NT2/D1 (cell line): ENCODE results near the gene SLC16A6.

Experiments used
- DNase-seq: peaks from one replicate; pipeline ENCODE4 v3.0.0-alpha.2; 2011; ENCODE audit warnings: low read depth, low spot score
- H3K27me3 ChIP-seq: 2 replicates; pipeline ENCODE4 v1.6.0; 2011; ENCODE audit warnings: mild to moderate bottlenecking; ENCODE audit not compliant: insufficient read length, insufficient read depth
- H3K36me3 ChIP-seq: 2 replicates; pipeline ENCODE4 v1.6.1; 2011; ENCODE audit warnings: mild to moderate bottlenecking, low read length, mixed read lengths; ENCODE audit not compliant: insufficient read depth, insufficient read length
- H3K4me1 ChIP-seq: 2 replicates; pipeline ENCODE4 v1.5.1; 2011; ENCODE audit not compliant: insufficient read depth, insufficient read length
- H3K4me3 ChIP-seq: 2 replicates; pipeline ENCODE4 v1.5.1; 2011; ENCODE audit warnings: low read depth; ENCODE audit not compliant: insufficient read length
- H3K9ac ChIP-seq: 2 replicates; pipeline ENCODE4 v1.6.0; 2011; ENCODE audit warnings: low read depth; ENCODE audit not compliant: insufficient read length
- H3K9me3 ChIP-seq: 2 replicates; pipeline ENCODE4 v1.5.1; 2011; ENCODE audit warnings: mild to moderate bottlenecking, low read length; ENCODE audit not compliant: insufficient read depth
- SUZ12 ChIP-seq: IDR thresholded peaks from 2 replicates; pipeline ENCODE4 v1.6.1; 2011; ENCODE audit not compliant: insufficient read length, insufficient read depth; ENCODE audit errors: extremely low read depth
- YY1 ChIP-seq: IDR thresholded peaks from 2 replicates; pipeline ENCODE4 v1.6.1; 2011; ENCODE audit not compliant: insufficient read length, insufficient read depth
- ZNF274 ChIP-seq: IDR thresholded peaks from 2 replicates; pipeline ENCODE4 v1.6.1; 2011; ENCODE audit warnings: mild to moderate bottlenecking, low read depth, low read length

The SLC16A6 gene

GRCh38 chr17:68307443-68307842, 16.5 kb upstream of the SLC16A6 start:
- peaks cover 3% of the 10 kb centered on the region for H3K4me1 ChIP-seq
- no peak overlapping the region for H3K9ac ChIP-seq
- peaks cover 4% of the 10 kb centered on the region for H3K36me3 ChIP-seq
- no peak overlapping the region for H3K4me3 ChIP-seq
- H3K27me3 ChIP-seq, result no peaks in the 10 kb centered on the region
- no peak for TF ChIP-seq ZNF274
- no peak for TF ChIP-seq YY1
- no peak for TF ChIP-seq SUZ12
- H3K9me3 ChIP-seq, result no peaks in the 10 kb centered on the region; the same call in 1 of the 2 replicates
- DNase-seq, result no peak

GRCh38 chr17:68306819-68307218, 15.9 kb upstream of the SLC16A6 start:
- no peaks in the 10 kb centered on the region for H3K27me3 ChIP-seq
- peaks cover 4% of the 10 kb centered on the region for H3K4me1 ChIP-seq
- no peak overlapping the region for H3K9ac ChIP-seq
- H3K36me3 ChIP-seq, result peaks cover 4% of the 10 kb centered on the region
- H3K9me3 ChIP-seq, result no peaks in the 10 kb centered on the region; the same call in 1 of the 2 replicates
- TF ChIP-seq YY1 (no peak), ZNF274 (peak; percentile 39; the same call in 1 of the 2 replicates)
- no peak overlapping the region for H3K4me3 ChIP-seq
- no peak for DNase-seq

GRCh38 chr17:68305142-68305541, 14.2 kb upstream of the SLC16A6 start:
- TF ChIP-seq SUZ12, result no peak
- TF ChIP-seq YY1, result no peak
- no peak for TF ChIP-seq ZNF274
- Histone ChIP-seq H3K4me3 (no peak overlapping the region), H3K36me3 (peaks cover 4% of the 10 kb centered on the region), H3K4me1 (peaks cover 4% of the 10 kb centered on the region), H3K9ac (no peak overlapping the region), H3K27me3 (no peaks in the 10 kb centered on the region), H3K9me3 (no peaks in the 10 kb centered on the region; the same call in 1 of the 2 replicates)
- DNase-seq, result no peak

DNA sequence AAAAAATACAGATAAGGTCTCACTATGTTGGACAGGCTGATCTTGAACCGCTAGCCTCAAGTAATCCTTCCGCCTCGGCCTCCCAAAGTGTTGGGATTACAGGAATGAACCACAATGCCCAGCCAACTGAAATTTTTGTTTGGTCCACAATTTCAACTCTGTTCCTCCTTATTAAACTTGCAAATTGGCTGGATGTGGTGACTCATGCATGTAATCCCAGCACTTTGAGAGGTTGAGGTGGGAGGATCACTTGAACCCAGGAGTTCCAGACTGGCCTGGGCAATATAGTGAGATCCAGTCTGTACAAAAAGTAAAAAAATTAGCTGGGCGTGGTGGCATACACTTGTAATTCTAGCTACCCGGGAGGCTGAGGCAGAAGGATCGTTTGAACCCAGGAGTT, 13.8 kb upstream of the SLC16A6 start:
- H3K36me3 ChIP-seq, result peaks cover 4% of the 10 kb centered on the region
- H3K4me1 ChIP-seq, result peaks cover 4% of the 10 kb centered on the region
- no peaks in the 10 kb centered on the region for H3K27me3 ChIP-seq
- no peak overlapping the region for H3K9ac ChIP-seq
- TF ChIP-seq ZNF274 (no peak), YY1 (no peak), SUZ12 (no peak)
- no peak for DNase-seq
- no peaks in the 10 kb centered on the region; the same call in 1 of the 2 replicates for H3K9me3 ChIP-seq
- H3K4me3 ChIP-seq, result no peak overlapping the region

DNA sequence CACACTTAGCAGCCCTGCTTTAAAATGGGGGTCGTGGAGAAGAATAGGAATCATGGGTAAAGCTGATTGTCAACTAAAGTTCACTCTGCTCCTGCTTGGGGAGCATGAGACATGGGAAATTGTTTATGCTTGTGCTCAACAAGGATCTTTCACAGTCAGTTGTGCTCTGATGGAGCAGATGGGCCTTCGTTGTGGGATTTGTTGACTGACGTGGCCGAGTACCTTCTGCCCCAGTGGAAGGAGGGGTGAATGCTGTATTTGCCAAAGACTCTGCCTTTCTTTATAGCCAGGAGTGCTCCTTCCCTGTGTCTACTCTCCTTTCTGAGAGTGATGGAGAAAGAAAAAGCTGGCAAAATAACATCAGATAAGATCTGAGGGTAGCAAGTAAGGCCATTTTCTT, 11.7 kb upstream of the SLC16A6 start:
- H3K36me3 ChIP-seq, result peaks cover 4% of the 10 kb centered on the region
- H3K4me3 ChIP-seq, result no peak overlapping the region
- no peak for DNase-seq
- H3K9me3 ChIP-seq, result no peaks in the 10 kb centered on the region; the same call in 1 of the 2 replicates
- H3K9ac ChIP-seq, result no peak overlapping the region
- no peak for TF ChIP-seq ZNF274
- TF ChIP-seq SUZ12, result no peak
- no peak for TF ChIP-seq YY1
- H3K4me1 ChIP-seq, result peaks cover 4% of the 10 kb centered on the region
- H3K27me3 ChIP-seq, result no peaks in the 10 kb centered on the region

GRCh38 chr17:68302066-68302564, 11.2 kb upstream of the SLC16A6 start:
- Histone ChIP-seq H3K36me3 (peaks cover under 1% of the 10 kb centered on the region), H3K4me3 (no peak overlapping the region), H3K9me3 (no peaks in the 10 kb centered on the region; the same call in 1 of the 2 replicates), H3K9ac (no peak overlapping the region), H3K27me3 (no peaks in the 10 kb centered on the region), H3K4me1 (peaks cover 4% of the 10 kb centered on the region)
- TF ChIP-seq ZNF274, result no peak
- no peak for TF ChIP-seq YY1
- no peak for TF ChIP-seq SUZ12
- DNase-seq, result no peak

GRCh38 chr17:68301438-68301959, 10.6 kb upstream of the SLC16A6 start:
- peaks cover 5% of the 10 kb centered on the region for H3K4me1 ChIP-seq

More at GRCh38 chr17:68301438-68301959, 10.6 kb upstream of the SLC16A6 start:
- no peak for TF ChIP-seq SUZ12
- TF ChIP-seq ZNF274, result no peak
- no peak for TF ChIP-seq YY1
- Histone ChIP-seq H3K36me3 (no peaks in the 10 kb centered on the region), H3K9me3 (no peaks in the 10 kb centered on the region), H3K27me3 (no peaks in the 10 kb centered on the region), H3K9ac (no peak overlapping the region), H3K4me3 (no peak overlapping the region)
- DNase-seq, result no peak
